C1 segment of cervical spinal cord (tissue), 14 donors: ENCODE measurements around the gene NRDE2.
"Not testable (repeated sequence)": the region's sequence is repeated elsewhere in the genome, so short reads cannot be mapped to it uniquely, and the experiment has no call there.

ENCODE experiments used
- DNase-seq, 14 donors: peaks; one replicate each; lab custom pipeline; 2025; lab: John Stamatoyannopoulos, UW

The NRDE2 gene

DNA sequence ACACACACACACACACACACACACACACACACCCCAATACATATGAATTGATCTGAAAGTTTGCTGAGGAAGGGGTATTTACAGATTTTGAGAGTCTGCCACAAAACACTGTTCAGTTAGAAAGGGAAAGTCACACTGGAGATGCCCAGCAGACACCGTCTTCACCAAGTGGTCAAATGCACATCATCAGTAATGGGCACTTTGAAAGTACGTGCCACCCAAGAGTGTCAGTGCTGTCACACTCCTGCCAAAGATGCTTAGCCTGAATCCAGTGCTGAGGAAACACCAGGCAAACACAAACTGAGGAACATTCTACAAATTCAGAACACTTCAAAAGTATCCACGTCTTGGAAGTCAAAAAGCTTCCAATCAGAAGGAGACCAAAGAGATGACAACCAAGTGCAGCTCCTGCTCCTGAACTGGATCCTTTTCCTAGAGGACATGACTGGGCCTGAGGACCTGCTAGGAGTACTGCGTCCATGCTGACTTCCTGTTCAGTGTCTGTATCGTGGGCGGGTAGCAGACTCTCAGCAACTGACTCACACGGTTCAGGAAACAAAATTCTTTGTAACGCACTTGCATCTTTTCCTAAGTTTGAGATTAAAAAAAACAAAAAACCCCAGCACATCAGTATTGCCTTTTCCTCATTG lies 56.8 kb downstream of the NRDE2 start:
- DNase-seq, result no peak

DNA sequence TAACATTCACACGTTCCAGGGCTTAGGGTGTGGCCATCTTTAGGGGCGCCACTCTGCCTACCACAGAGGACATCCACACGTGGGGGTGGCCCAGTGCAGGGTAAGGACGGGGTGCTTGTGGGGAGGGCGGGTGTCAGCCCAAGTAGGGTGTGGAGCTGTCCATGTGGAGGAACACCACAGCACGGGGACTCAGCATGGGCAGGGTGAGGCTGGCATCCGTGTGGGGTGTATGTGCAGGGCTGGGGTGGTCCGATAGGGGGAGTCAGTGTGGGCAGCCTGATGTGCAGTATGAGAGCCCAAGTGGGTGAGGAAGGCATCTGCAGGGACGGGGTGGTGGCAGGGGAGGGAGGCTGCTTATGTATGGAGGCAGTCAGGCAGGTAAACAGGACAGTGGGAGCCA lies 57.7 kb downstream of the NRDE2 start:
- no peak for DNase-seq

DNA sequence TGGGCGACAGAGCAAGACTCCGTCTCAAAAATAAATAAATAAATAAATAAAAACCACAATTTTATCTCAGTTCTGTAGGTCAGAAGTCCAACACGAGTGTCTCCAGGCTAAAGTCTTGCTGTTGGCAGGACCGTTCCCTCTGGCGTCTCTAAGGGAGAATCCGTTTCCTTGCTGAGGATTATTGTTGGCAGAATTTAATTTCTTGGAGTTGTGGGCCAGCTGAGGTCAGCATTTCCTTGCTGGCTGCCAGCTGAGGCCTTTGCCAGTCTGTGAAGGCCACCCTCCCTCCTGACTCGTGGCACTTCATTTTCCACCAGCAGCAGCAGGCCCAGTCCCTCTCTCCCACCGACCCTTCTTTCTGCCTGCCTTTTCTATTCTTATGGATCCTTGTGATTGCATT lies 58.2 kb downstream of the NRDE2 start:
- peak in 1 of 14 donors; percentile 14 for DNase-seq

DNA sequence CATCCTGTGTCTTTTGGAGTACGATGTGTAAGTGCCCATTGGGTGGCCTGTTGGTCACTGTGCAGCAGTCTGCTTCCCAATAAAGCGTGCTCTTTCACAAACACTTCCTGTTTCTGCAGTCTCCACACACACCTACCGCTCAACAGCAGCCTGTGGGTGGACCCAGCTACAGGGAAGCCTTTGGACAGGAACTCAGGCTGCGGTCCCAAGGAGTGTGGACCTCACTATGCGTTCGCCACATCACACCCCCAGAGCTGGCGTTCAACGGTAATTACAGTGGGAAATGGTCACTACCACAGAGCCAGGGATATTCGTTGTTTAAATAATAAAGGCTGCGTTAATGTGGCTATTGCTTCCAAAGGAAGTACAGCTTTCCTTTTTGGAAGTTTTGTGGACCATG lies 59.2 kb downstream of the NRDE2 start:
- DNase-seq, result no peak

DNA sequence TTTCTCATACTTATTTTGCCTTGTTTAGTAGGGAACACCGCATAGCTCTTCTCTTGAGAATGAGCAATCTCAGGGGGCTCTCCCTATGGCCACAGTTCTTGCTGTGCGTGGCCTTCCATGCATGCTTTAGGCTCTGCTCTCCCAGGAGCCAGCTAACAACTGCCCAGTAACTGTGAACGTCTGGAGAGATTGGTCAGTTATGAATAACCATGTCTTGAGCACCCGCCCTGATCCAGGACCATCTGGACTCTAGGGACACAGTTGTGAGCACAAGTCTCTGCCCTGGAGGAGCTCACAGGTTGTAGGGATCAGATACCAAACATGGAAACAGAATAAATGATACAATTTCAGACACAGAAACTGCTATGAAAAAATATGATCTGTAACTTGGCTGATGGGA lies 63.3 kb downstream of the NRDE2 start:
- no peak for DNase-seq

DNA sequence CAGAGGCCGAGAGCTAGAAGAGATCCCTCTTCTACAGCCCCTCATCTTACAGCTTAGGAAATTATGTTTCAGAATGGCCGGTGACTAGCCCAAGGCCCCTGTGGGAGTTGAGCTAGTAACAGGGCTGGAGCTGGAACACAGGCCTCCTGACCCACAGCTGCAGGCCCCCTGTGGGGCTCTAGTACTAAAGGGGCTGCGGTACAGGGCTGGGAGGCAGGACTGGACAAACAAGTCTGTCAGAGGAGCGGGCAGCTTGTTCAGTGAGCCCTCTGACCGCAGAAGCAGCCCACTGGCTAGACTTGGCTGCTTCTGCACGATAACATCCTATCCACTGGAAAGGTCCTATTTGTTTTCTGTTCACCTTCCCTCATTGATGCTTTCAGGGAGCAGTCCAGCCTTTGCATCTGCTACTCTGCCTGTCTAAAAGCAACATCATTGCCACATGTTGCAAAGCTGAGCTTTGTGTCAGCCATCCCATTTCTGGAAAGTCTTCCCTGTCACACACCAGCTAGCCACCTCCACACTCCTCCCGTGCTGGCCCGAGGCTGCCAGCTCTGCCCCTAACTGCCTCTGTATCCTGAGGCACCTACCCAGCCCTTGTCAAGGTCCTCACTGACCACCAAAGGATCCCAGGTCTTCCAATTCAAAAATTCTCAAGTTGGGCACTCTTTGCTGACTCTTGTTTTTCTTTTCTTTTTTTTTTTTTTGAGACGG lies 65.1 kb downstream of the NRDE2 start:
- no peak for DNase-seq

DNA sequence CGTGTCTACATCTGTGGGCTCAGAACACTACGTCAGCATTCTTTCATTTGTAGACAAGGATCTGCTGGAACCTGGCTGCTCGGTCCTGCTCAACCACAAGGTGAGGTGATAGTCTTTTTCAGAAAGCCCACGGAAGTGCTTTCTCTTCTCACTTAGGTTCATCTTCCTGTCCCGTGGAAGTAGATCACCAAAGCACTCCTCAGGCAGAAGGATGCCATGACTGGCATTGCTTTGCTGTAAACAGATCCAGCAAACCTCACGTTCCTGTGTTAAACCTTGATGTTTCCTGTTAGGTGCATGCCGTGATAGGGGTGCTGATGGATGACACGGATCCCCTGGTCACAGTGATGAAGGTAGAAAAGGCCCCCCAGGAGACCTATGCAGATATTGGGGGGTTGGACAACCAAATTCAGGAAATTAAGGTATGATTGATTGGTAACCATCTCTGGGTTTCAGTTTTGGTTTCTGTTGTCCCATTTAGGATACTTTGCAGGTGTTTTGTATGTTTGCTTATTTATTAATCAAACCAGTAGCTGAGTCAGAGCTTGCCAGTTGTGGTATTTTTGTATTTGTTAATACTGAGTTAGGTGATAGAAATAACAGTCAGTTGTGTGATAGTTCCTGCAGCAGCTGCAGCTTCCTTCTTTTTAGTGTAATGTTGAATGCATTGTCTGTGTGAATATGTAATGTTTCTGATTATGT lies 67.8 kb downstream of the NRDE2 start:
- DNase-seq, result no peak

DNA sequence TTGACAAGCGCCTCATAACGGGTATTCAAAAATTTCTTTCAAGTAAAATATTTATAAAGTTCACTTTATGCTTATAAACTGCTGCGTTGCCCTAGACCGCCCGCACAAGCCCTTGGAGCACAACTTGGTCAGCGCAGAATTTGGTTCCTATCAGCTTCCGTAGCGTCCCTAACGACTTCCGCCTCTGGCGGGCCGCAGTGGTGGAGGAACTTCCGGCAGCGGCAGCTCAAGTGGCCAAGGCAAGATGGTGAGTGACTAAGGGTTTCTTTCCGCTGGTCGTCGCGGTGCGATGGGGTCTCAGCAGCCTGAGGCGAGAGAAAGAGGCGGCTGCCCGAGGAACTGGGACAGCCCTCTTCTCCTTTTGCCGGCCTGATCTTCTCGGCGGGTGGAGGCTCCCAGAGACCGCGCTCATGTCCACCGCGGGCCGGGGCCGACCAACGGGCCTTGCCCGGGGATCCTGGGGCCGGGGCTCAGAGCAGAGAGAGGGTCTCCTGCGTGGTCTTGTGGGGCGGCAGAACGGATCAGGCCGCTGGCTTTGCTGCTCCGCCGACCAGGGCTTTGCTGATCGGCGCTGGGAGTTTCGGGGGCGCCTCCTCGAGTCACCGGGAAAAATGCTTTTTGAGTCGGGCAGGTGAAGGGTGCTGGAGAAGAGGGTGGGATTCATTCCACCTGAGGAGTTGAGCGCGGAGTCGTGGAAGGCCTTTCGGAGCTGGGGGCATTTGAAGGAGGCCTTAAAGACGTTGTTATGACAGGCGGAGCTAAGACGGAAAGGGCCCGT lies 75.2 kb downstream of the NRDE2 start, which contains the start of gene PSMC1:
Gene PSMC1 (plus strand): TSS at position 200 of the 778 bp plus-strand sequence. CDS start 45 bp downstream, at position 245.
- peak in 13 of 14 donors; percentile 29 to 93 (median 87) for DNase-seq

DNA sequence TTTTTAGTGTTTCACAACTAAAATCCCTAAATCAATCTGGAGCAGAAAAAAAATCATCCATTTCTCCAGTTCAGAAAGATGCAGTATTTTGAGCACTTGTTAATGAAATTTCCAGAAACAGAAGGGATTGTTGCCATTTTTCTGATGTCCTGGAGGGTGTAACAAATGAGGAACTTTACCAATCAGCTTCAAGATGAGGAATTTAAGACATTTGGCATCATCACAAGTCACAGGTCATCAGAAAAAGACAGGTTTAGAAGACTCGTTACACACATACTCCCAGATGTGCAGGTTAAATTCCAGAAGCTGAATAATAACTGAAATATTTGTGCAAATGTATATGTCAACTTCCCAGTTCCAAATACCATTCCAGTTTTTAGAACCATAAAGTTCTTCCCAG lies 75.9 kb downstream of the NRDE2 start:
- DNase-seq, result no peak

DNA sequence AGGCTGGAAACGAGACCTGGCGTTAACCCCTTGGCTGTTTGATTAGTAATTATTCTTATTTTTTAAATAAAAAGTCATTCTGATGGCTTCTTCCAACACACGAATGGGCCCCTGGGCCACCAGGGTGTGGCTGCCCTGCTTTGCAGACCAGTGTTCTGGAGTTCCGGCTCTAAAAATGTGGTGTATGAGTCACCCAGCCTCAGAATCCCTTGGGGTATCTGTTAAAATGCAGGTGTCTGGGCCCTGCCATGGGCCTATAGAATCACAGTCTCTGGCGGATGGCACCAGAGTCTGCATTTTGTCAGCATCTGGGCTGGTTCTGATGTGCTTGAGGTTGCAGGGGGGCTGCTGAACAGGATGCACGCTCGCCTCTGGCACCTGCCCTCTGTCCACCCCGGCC lies 77.9 kb downstream of the NRDE2 start:
- DNase-seq, result no peak

DNA sequence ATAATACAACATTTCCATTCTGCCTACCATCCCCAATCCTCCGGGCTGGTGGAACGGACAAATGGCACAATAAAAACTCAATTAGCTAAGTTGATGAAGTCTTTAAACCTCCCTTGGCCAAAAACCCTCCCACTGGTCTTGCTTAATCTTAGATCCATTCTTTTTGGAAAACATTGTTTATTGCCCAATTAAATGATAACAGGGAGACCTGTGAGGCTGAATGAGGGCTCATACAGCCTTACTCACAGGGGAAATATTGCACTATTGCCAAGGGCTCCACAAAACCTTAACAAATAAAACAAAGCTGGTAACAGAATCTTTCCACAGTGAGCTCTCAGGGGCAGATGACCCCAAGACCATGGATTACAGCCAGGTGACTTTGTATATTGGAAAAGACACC lies 83.1 kb downstream of the NRDE2 start:
- DNase-seq, result no peak

DNA sequence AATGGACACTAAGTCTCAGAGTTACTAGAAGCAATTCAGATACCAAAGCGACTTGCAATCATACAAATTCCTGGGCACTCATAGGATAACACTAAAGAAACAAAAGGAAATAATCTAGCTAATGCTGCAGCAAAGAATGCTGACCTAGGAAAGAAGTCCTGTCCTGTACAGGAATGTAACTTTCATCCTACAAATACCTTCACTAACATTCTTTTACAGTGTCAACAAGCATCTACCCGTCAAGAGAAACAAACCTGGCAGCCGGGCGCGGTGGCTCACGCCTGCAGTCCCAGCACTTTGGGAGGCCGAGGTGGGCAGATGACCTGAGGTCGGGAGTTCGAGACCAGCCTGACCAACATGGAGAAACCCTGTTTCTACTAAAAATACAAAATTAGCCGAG lies 84.3 kb downstream of the NRDE2 start:
- not testable (repeated sequence) for DNase-seq

DNA sequence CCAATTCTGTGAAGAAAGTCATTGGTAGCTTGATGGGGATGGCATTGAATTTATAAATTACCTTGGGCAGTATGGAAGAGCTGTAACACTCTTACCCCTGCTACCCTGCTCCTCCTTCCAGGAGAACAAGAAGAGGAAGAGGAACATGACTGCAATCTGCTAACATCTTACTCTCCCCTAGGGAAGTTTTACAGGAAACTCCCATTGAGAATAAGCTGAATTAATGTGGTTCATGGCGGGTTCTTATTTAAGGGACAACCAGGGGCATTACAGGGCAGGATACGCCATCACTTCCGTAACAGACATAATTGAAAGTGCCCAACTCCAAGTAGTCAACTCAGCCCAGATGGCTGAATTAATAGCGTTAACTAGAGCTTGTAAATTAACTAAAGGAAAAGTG lies 84.8 kb downstream of the NRDE2 start:
- DNase-seq, result no peak

DNA sequence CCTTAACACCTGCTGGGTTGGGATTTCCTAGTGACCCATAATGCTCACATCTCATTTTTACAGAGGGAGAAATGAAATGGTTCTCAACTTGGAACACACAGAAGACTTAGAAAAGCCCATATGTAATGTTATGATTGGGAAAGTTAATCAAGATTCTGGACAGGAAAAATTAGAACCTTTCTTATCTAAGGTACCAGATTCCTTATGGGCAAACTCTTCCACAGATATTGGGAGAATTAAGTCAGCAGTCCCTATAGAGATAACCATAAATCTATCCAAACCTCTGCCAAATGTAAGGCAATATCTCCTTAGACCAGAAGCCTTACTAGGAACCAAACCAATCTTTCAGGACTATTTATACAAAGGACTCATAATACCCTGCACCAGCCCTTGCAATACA lies 89.3 kb downstream of the NRDE2 start:
- DNase-seq, result no peak

DNA sequence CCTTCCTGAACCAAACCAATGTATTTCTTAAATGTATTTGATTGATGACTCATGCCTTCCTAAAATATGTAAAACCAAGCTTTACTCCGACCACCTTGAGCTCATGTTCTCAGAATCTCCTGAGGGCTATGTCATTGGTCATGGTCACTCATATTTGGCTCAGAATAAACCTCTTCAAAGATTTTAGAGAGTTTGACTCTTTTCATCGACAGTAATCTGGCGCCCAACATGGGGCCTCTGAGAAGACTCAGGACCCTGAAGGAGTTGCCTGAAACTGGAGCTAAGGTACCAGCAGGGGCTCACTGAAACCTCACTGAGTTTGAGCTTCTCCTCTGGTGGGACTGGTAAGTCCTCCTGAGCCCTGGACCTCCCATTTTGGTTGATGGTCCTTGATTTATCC lies 92.6 kb downstream of the NRDE2 start:
- DNase-seq, result no peak

DNA sequence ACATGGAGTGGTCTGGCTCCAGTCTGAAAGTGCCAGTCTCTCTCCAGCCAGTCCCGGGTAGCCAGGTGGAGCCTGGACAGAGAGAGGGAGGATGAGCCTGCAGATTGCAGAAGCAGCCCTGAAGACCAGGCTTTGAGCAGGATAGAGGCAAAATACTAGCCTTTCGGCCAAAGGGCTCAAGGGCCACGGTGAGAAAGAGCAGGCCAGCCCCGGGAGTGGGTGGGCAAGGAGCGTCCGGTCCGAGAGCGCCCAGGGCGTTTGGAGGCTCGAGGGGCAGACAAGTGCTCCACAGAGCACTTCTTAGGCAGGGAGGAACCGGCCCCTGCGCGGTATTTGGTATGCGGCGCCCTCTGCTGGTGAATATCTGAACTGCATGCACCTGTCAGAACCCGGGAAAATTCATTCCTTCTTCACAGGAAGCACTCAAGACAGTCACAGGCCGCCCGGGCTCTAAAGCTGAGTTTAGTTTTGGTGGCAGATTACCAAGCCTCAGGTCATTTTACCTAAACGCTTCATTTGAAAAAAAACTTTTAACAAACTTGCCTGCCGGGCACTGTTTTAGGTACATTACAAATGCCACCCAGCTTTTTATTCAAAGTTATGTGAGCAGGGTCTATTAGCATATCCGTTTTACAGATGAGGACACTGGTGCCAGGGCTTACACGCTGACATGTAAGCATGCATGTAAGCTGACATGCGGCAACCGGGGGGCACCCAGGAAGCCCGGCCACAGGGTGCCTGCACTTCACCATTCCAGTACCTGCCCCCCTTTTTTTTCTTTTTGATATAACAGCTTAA lies 96.4 kb downstream of the NRDE2 start:
- peak in 12 of 14 donors; percentile 1 to 62 (median 20) for DNase-seq

DNA sequence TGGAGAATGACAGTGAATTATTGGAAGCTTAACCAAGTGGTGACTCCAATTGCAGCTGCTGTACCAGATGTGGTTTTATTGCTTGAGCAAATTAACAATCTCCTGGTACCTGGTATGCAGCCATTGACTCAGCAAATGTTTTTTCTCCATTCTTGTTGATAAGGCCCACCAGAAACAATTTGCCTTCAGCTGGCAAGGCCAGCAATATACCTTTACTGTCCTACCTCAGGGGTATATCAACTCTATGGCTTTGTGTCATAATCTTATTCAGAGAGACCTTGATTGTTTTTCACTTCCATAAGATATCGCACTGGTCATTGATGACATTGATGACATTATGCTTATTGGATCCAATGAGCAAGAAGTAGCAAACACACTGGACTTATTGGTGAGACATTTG lies 101.8 kb downstream of the NRDE2 start:
- not testable (repeated sequence) for DNase-seq

DNA sequence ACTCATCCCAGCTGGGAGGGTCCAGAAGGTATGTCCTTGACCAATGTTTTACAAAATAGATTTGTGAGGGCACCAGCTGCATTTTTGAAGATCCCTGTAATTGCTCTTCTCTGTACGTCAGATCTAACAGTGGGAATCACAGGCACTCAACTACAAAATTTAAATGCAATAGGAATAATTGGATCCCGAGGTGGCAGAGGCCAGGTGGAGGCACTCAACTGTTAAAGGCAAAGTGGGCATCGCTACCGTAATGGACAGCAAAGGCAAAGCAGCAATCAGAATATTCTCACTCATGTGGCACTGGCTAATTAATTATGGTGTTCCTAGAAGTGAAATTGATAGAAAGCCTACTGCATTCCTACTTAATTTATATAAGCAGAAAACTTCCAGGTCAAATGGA lies 103.3 kb downstream of the NRDE2 start:
- DNase-seq, result no peak
